Hindlimb muscle (tissue), 1 donor: Measurements from ENCODE around the gene PGM3. TPM values are rescaled to one million over a fixed set of nuclear protein-coding genes. Genes with fewer than 3 reads are reported as not detected.

Experiments used
- DNase-seq: peaks from one replicate; pipeline ENCODE4 v3.0.0-alpha.2; 2013
- polyA plus RNA-seq: library from polyadenylated mRNA; unstranded; fragments of 120-200 nt; gene quantifications from one replicate; pipeline ENCODE4 v1.2.1, GENCODE V29; 2013; ENCODE audit not compliant: insufficient read length

PGM3 gene
- polyA plus RNA-seq, 1 donor, result 28.2 TPM

DNA sequence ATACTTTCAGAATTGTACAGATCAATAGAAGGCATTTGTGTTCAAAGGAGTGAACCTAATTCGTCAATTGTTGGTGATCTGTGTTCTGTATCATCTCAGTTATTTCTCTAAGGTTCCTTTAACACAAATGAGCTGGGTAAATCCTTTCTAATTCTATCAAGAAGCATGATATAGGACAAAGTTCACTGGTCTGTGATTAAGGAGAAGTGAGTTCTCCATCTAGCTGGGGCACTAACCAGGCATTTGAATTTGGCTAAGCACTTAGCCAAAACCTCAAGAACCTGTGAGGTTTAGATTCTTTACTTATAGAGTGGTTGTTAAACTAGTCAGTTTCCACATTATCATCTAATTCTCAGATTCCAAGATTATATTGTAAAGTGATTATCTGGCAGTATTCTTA lies 75.3 kb downstream of the PGM3 start:
- DNase-seq, result no peak

Other genes starting within 250 kb of the PGM3 start
- gene UBE3D, start 127.4 kb downstream of the PGM3 start, polyA plus RNA-seq, result 12.4 TPM
- 13.8 TPM for gene DOP1A, start 125.6 kb downstream of the PGM3 start, polyA plus RNA-seq
- gene RWDD2A, start 92 bp upstream of the PGM3 start, polyA plus RNA-seq, result 2.8 TPM
- 1.2 TPM for gene ME1, start 237.8 kb upstream of the PGM3 start, polyA plus RNA-seq